Hepatocyte (in vitro differentiated cells): ENCODE results near the gene CBL. TPM values are rescaled to one million over a fixed set of nuclear protein-coding genes. Genes with fewer than 3 reads are reported as not detected.

Experiments
- DNase-seq: peaks from one replicate; pipeline ENCODE4 v3.0.0-alpha.2; 2016; ENCODE audit warnings: low spot score
- H2AFZ ChIP-seq: fragments of 200-600 bp; sonication (generic); 2 replicates; pipeline ENCODE4 v1.6.0; 2016; ENCODE audit warnings: antibody characterized with exemption, mild to moderate bottlenecking
- H3K27ac ChIP-seq: fragments of 200-600 bp; sonication (generic); 2 replicates; pipeline ENCODE4 v1.5.1; 2016; ENCODE audit warnings: mild to moderate bottlenecking
- H3K27me3 ChIP-seq: fragments of 200-600 bp; sonication (generic); 2 replicates; pipeline ENCODE4 v1.6.1; 2016
- H3K36me3 ChIP-seq: fragments of 200-600 bp; sonication (generic); replicated peaks from 2 replicates; pipeline ENCODE4 v1.5.1; 2016; ENCODE audit warnings: low read depth; ENCODE audit not compliant: insufficient read depth
- H3K4me1 ChIP-seq: fragments of 200-600 bp; sonication (generic); 2 replicates; pipeline ENCODE4 v1.5.1; 2016; ENCODE audit warnings: mild to moderate bottlenecking, moderate library complexity; ENCODE audit not compliant: insufficient read depth
- H3K4me2 ChIP-seq: fragments of 200-600 bp; sonication (generic); 2 replicates; pipeline ENCODE4 v1.6.0; 2016
- H3K4me3 ChIP-seq: fragments of 200-600 bp; sonication (generic); 2 replicates; pipeline ENCODE4 v1.5.1; 2016; ENCODE audit warnings: mild to moderate bottlenecking
- H3K79me2 ChIP-seq: fragments of 200-600 bp; sonication (generic); 2 replicates; pipeline ENCODE4 v1.6.0; 2017; ENCODE audit warnings: mild to moderate bottlenecking
- H3K9me2 ChIP-seq: fragments of 200-600 bp; sonication (generic); replicated peaks from 2 replicates; pipeline ENCODE4 v1.6.0; 2017; ENCODE audit warnings: mild to moderate bottlenecking; ENCODE audit not compliant: insufficient read depth
- H3K9me3 ChIP-seq: fragments of 200-600 bp; sonication (generic); 2 replicates; pipeline ENCODE4 v1.5.1; 2016; ENCODE audit warnings: low read depth, mild to moderate bottlenecking
- H4K20me1 ChIP-seq: fragments of 200-600 bp; sonication (generic); 2 replicates; pipeline ENCODE4 v1.6.0; 2016; ENCODE audit warnings: mild to moderate bottlenecking; ENCODE audit not compliant: insufficient read depth, poor library complexity, severe bottlenecking
- EZH2 ChIP-seq: fragments of 200-600 bp; sonication (generic); IDR thresholded peaks from 2 replicates; pipeline ENCODE4 v1.6.1; 2016; ENCODE audit warnings: antibody characterized with exemption, mild to moderate bottlenecking, borderline replicate concordance
- EZH2phosphoT487 ChIP-seq: fragments of 200-600 bp; sonication (generic); IDR thresholded peaks from one replicate; pipeline ENCODE4 v1.6.1; 2018; ENCODE audit warnings: antibody characterized with exemption, mild to moderate bottlenecking, low read depth, moderate library complexity; ENCODE audit not compliant: unreplicated experiment, severe bottlenecking
- WGBS: methylation state at CpG from one replicate; pipeline ENCODE4 v1.1.6; 2016; ENCODE audit warnings: low lambda C conversion rate; ENCODE audit errors: missing lambda C conversion rate; 5-methylcytosine and 5-hydroxymethylcytosine counted together
- polyA plus RNA-seq: library from polyadenylated mRNA; unstranded; fragments of >200 nt; fragmentation: Nextera tagmentation; extraction: Ambion mirVana; gene quantifications from 2 replicates; pipeline ENCODE4 v1.2.1, GENCODE V29; 2016
- total RNA-seq: library from RNA; depleted of rRNA; stranded (reverse); fragments of >200 nt; gene quantifications from 2 replicates; pipeline ENCODE4 v1.2.3, GENCODE V29; 2014
- TF ChIP-seq, protein P1 (sequence below): fragments of 200-600 bp; sonication (generic); IDR thresholded peaks from 2 replicates; pipeline ENCODE4 v1.5.1; 2016; ENCODE audit warnings: antibody characterized with exemption, mild to moderate bottlenecking; ENCODE audit not compliant: poor library complexity

The CBL gene
- total and polyA plus RNA-seq, 2 experiments from 2014 or later = 6.6 to 15.6 TPM

DNA sequence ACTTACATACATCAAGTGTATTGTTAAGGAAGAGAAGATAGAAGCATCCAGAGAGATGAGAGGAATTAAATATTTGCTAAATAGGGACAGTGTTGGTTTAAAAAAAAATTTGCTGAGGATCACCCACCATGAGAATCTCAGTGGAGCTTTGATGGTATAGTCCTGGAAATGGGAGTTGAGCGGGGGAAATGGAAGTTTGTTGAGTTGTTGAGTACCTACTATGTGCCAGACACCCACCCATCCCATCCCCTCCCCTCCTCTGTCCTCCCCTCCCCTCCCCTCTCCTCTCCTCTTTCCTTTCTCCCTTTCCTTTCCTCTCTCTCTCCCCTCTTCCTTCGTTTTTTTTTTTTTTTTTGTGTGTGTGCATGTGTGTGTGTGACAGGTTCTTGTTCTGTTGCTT is 145.1 kb downstream of the CBL start:
- DNase-seq = no peak
- no peaks in the 10 kb centered on the region for H3K27me3 ChIP-seq
- H3K79me2 ChIP-seq = no peaks in the 10 kb centered on the region
- no peak overlapping the region for H3K4me3 ChIP-seq
- H3K27ac ChIP-seq = no peak overlapping the region
- H3K4me1 ChIP-seq = peaks cover 7% of the 10 kb centered on the region
- H2AFZ ChIP-seq = no peak overlapping the region
- no peaks in the 10 kb centered on the region for H4K20me1 ChIP-seq
- TF ChIP-seq EZH2phosphoT487 = no peak
- TF ChIP-seq, protein P1, sequence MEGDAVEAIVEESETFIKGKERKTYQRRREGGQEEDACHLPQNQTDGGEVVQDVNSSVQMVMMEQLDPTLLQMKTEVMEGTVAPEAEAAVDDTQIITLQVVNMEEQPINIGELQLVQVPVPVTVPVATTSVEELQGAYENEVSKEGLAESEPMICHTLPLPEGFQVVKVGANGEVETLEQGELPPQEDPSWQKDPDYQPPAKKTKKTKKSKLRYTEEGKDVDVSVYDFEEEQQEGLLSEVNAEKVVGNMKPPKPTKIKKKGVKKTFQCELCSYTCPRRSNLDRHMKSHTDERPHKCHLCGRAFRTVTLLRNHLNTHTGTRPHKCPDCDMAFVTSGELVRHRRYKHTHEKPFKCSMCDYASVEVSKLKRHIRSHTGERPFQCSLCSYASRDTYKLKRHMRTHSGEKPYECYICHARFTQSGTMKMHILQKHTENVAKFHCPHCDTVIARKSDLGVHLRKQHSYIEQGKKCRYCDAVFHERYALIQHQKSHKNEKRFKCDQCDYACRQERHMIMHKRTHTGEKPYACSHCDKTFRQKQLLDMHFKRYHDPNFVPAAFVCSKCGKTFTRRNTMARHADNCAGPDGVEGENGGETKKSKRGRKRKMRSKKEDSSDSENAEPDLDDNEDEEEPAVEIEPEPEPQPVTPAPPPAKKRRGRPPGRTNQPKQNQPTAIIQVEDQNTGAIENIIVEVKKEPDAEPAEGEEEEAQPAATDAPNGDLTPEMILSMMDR = no peak
- no peaks in the 10 kb centered on the region for H3K36me3 ChIP-seq
- H3K9me2 ChIP-seq = no peaks in the 10 kb centered on the region
- 100% methylated on average over 1 of the region's 2 CpGs for WGBS
- H3K9me3 ChIP-seq = no peaks in the 10 kb centered on the region
- H3K4me2 ChIP-seq = no peak overlapping the region

DNA sequence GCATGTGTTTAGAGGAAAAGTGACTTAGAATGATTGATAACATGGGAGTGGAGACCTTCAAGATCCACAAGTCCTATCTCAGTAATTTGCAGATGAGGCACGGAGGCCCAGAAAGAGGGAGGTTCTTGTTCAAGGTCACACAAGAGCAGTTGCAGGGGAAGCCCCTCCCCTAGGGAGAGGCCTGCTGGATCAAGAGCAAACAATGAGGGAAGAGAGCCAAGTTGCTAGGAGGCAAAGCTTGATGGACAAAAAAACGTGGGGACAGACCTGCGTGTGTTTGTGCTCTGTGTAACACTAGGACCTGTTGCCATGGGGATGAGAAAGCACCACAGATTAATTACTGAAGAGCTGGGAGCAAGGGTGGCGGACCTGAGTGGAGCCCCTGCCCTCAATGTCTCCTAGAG is 146.7 kb downstream of the CBL start:
- WGBS = 24% methylated on average over 4 of the region's 4 CpGs
- Histone ChIP-seq H4K20me1 (no peaks in the 10 kb centered on the region), H3K9me3 (no peaks in the 10 kb centered on the region), H3K9me2 (no peaks in the 10 kb centered on the region), H3K36me3 (no peaks in the 10 kb centered on the region), H3K27ac (peak overlapping the region; percentile 42), H2AFZ (no peak overlapping the region), H3K4me1 (peaks cover 7% of the 10 kb centered on the region), H3K79me2 (no peaks in the 10 kb centered on the region), H3K4me3 (no peak overlapping the region), H3K4me2 (no peak overlapping the region), H3K27me3 (no peaks in the 10 kb centered on the region)
- peak; percentile 81 for DNase-seq
- TF ChIP-seq, protein P1 = no peak
- TF ChIP-seq EZH2 = no peak
- TF ChIP-seq EZH2phosphoT487 = no peak

DNA sequence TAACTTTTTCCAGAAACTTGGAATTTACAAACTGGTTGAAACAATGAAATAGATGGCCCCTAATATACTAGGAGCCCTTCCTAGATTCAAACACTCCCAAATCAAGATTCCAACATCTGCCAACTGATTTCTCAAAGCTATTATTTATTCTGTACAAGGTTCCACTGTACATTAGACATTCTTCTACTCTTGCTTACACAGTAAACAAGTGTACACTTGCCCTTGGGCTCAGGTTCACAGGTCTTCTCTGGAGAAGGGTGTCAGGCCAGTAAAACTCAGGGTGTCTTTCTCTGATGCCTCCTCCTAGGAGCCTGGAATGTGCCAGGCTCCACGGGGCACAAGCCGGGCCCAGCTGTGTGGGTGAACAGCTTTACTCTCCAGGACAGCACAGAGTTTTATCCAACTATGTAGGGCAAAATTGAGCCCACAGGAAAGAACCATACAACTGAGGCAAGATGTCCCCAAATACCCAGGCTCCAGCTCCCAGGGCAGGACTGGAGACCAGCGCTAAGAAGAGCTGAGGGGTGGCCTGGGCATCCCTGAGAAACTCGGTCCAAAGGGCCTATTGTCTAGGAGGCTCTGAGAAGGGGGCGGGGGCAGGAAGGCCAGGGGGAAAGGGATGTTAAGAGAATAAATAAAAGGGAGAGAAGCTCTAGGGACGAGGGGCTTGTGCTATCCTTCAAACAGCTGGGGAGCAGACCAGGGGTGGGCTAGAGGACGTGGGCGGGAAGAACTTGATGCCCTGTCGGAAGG is 149.1 kb downstream of the CBL start:
- Histone ChIP-seq H3K4me2 (no peak overlapping the region), H2AFZ (no peak overlapping the region), H3K27ac (no peak overlapping the region), H3K4me1 (peaks cover 7% of the 10 kb centered on the region), H4K20me1 (no peaks in the 10 kb centered on the region), H3K27me3 (no peaks in the 10 kb centered on the region), H3K9me3 (no peaks in the 10 kb centered on the region), H3K4me3 (no peak overlapping the region), H3K79me2 (no peaks in the 10 kb centered on the region), H3K36me3 (no peaks in the 10 kb centered on the region), H3K9me2 (no peaks in the 10 kb centered on the region)
- 83% methylated on average over 7 of the region's 9 CpGs for WGBS
- no peak for DNase-seq
- TF ChIP-seq, protein P1 = no peak
- TF ChIP-seq EZH2phosphoT487 = no peak
